Upper lobe of left lung (tissue), 6 donors: ENCODE measurements around the gene TMC7. TPM values are rescaled to one million over a fixed set of nuclear protein-coding genes. Genes with fewer than 3 reads are reported as not detected.

Experiments used
- ATAC-seq, 2 donors: fragments of 200-7000 bp; cut with Tn5 transposase; one replicate each; pipeline ENCODE4 v1.9.1; 2022; ENCODE audit warnings: mild to moderate bottlenecking in 2 of 2, moderate library complexity in 2 of 2; ENCODE audit not compliant: low FRiP score in 2 of 2
- DNase-seq, 2 donors: peaks; one replicate each; pipeline ENCODE4 v3.0.0-alpha.2; 2019 to 2020
- H3K27ac ChIP-seq, 4 donors: fragments of 200-600 bp; sonication (generic); one replicate each; pipeline ENCODE4 v1.5.1; 2016 to 2019
- H3K27me3 ChIP-seq, 4 donors: fragments of 200-600 bp; sonication (generic); one replicate each; pipeline ENCODE4 v1.5.1; 2017 to 2019
- H3K36me3 ChIP-seq, 4 donors: fragments of 200-600 bp; sonication (generic); one replicate each; pipeline ENCODE4 v1.5.1; 2016 to 2019
- H3K4me1 ChIP-seq, 4 donors: fragments of 200-600 bp; sonication (generic); one replicate each; pipeline ENCODE4 v1.5.1; 2018 to 2019
- H3K4me3 ChIP-seq, 4 donors: fragments of 200-600 bp; sonication (generic); one replicate each; pipeline ENCODE4 v1.5.1; 2017 to 2019; ENCODE audit warnings: mild to moderate bottlenecking in 2 of 4, moderate library complexity in 1 of 4
- H3K9me3 ChIP-seq, 4 donors: fragments of 200-600 bp; sonication (generic); one replicate each; pipeline ENCODE4 v1.5.1; 2018 to 2019
- EP300 ChIP-seq, 4 donors: sonication (generic); formaldehyde crosslinking; IDR thresholded peaks; one replicate each; pipeline ENCODE4 v1.5.1; 2017; ENCODE audit warnings: antibody characterized with exemption in 4 of 4, control low read depth in 2 of 4
- POLR2A ChIP-seq, 4 donors: fragments of 450-650 bp; IDR thresholded peaks; one replicate each; pipeline ENCODE4 v1.5.1; 2016 to 2017; ENCODE audit warnings: antibody characterized with exemption in 4 of 4, mild to moderate bottlenecking in 2 of 4
- POLR2AphosphoS5 ChIP-seq, 2 donors: sonication (generic); formaldehyde crosslinking; IDR thresholded peaks; one replicate each; pipeline ENCODE4 v1.5.1; 2017; ENCODE audit warnings: antibody characterized with exemption in 2 of 2
- WGBS, 2 donors: methylation state at CpG; one replicate each; pipeline ENCODE4 v1.1.5; 2017 to 2018; 5-methylcytosine and 5-hydroxymethylcytosine counted together
- total RNA-seq, 6 donors: library from RNA; depleted of rRNA in 4 of 6; stranded (reverse); fragments of >200 nt in 4 of 6; gene quantifications; one replicate each; pipeline versions ENCODE4 v1.1.0 to v1.2.1, GENCODE V29; 2016 to 2021
- TF ChIP-seq, protein P1 (sequence below), 6 experiments: fragments of 450-650 bp in 4 of 6; fragments of 200-600 bp in 2 of 6; sonication (generic) in 2 of 6; IDR thresholded peaks; one replicate each; pipeline ENCODE4 v1.5.1; 2016 to 2019; ENCODE audit warnings: antibody characterized with exemption in 6 of 6
- donor health status: DM: no; HTN: no; CAD: no; lungs with moderate emphysema.
- donor health status: DM: no; HTN: yes; CAD: no; lungs with severe emphysema.

The TMC7 gene
- total RNA-seq, 6 donors from 2014 or later, result 4.5 to 11.5 (median 5.9) TPM

DNA sequence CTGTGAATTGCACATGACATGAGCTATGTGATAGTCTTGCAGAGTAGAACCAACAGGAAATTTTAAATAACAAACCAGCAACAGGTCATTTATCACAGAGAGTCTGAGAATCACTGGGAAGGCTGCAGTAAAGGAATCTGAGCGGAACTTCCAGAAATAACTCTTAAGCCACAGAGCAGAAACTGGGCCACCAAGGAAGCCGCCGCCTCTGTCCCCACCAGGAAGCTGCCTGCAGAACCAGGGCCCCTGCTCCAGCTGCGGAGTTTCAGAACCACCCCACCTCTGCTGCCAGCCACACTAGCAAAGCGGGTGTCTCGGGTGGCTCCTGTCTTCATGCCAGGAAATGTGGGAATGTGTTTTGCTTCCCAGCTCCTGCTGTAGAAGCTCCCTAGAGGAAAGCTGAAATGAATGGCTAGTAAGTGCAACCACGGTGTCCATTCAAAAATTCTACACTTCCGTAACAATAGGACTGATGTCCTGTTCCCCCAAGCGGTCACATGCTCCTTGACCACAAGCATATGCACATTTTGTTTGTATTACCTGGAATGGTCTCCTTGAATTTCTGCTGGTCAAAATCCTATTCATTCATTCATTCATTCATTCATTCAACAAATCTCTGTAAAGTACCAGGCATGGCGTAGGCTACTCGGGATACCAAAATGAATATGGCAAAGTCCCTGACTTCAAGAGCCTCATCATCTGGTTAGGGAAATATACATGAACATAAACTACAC is 122.3 kb downstream of the TMC7 start:
- TF ChIP-seq EP300 (IDR thresholded peaks at IDR 0.05), result no peak
- no peak for TF ChIP-seq POLR2A (IDR thresholded peaks at IDR 0.05)
- TF ChIP-seq, protein P1, sequence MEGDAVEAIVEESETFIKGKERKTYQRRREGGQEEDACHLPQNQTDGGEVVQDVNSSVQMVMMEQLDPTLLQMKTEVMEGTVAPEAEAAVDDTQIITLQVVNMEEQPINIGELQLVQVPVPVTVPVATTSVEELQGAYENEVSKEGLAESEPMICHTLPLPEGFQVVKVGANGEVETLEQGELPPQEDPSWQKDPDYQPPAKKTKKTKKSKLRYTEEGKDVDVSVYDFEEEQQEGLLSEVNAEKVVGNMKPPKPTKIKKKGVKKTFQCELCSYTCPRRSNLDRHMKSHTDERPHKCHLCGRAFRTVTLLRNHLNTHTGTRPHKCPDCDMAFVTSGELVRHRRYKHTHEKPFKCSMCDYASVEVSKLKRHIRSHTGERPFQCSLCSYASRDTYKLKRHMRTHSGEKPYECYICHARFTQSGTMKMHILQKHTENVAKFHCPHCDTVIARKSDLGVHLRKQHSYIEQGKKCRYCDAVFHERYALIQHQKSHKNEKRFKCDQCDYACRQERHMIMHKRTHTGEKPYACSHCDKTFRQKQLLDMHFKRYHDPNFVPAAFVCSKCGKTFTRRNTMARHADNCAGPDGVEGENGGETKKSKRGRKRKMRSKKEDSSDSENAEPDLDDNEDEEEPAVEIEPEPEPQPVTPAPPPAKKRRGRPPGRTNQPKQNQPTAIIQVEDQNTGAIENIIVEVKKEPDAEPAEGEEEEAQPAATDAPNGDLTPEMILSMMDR (IDR thresholded peaks at IDR 0.05), result no peak
- TF ChIP-seq POLR2AphosphoS5 (IDR thresholded peaks at IDR 0.05), result no peak
- peak overlapping the region in 1 of 4 donors; percentile 25 for H3K27ac ChIP-seq

DNA sequence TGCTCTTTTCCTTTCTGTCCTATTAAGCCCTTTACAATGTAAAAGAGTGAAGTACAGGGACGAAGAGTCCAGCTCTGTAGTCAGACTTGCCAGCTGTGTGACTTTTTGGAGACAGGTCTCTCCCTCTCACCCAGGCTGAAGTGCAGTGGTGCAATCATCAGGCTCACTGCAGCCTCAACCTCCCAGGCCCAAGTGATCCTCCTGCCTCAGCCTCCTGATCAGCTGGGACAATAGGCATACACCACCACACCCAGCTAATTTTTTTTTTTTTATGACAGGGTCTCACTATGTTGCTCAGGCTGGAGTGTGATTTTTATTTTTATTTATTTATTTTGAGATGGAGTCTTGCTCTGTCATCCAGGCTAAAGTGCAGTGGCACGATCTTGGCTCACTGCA is 122.9 kb downstream of the TMC7 start:
- no peak overlapping the region for H3K4me3 ChIP-seq
- ATAC-seq (no peak), DNase-seq (no peak)
- H3K27me3 ChIP-seq, result no peaks in the 10 kb centered on the region
- no peaks in the 10 kb centered on the region for H3K36me3 ChIP-seq
- no peak for TF ChIP-seq POLR2AphosphoS5 (IDR thresholded peaks at IDR 0.05)
- TF ChIP-seq EP300 (IDR thresholded peaks at IDR 0.05), result no peak
- TF ChIP-seq, protein P1 (IDR thresholded peaks at IDR 0.05), result no peak
- TF ChIP-seq POLR2A (IDR thresholded peaks at IDR 0.05), result no peak
- WGBS, 2 donors, result 77 to 87% methylated on average over 2 of the region's 2 CpGs
- H3K4me1 ChIP-seq, result peaks cover 11 to 29% (median 15%) of the 10 kb centered on the region in 4 donors
- no peak overlapping the region for H3K27ac ChIP-seq
- no peaks in the 10 kb centered on the region for H3K9me3 ChIP-seq

More for the DNA sequence above, 122.3 kb downstream of the TMC7 start:
- DNase-seq (no peak), ATAC-seq (no peak)
- WGBS, 2 donors, result 50 to 53% methylated on average over 11 of the region's 11 CpGs
- H3K4me3 ChIP-seq, result no peak overlapping the region
- peaks cover 11 to 29% (median 15%) of the 10 kb centered on the region in 4 donors for H3K4me1 ChIP-seq
- no peaks in the 10 kb centered on the region for H3K27me3 ChIP-seq
- H3K36me3 ChIP-seq, result no peaks in the 10 kb centered on the region
- H3K9me3 ChIP-seq, result no peaks in the 10 kb centered on the region

DNA sequence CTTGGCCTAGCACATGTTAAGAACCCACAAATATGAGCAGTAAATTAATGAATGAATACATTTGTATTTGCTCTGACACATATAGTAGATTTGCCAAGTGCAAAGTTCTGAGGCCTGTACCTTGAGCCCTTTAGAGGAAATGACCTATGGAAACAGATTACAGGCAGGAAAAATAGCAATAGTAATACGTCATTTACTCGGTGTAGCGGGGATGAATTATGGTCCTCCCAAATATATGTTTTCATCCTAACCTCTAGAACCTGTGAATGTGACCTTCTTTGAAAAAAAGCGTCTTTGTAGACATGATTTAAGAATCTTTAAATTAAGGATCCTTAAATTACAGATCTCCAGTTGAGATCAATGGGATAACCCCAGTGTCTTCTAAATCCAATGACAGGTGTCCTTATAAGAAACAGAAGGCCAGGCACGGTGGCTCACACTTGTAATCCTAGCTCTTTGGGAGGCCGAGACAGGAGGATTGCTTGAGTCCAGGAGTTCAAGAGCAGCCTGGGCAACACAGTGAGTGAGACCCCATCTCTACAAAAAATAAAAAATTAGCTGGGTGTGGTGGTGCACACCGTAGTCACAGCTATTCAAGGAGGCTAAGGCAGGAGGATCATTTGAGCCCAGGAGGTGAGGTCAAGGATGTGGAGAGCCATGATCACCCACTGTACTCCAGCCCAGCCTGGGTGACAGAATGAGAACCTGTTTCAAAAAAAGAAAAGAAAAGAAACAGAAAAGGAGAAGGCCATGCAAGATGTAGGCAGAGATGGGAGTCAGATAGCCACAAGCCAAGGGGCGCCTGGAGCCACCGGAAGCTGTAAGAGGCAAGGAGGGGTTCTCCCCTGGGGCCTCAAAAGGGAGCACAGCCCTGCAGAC is 124.9 kb downstream of the TMC7 start:
- Histone ChIP-seq H3K4me3 (no peak overlapping the region), H3K4me1 (peaks cover 17 to 37% (median 24%) of the 10 kb centered on the region in 4 donors), H3K36me3 (no peaks in the 10 kb centered on the region), H3K9me3 (no peaks in the 10 kb centered on the region), H3K27ac (peak overlapping the region in 1 of 4 donors; percentile 4), H3K27me3 (no peaks in the 10 kb centered on the region)
- DNase-seq, result no peak
- WGBS, 2 donors, result 88 to 90% methylated on average over 9 of the region's 9 CpGs
- TF ChIP-seq POLR2A (IDR thresholded peaks at IDR 0.05) (no peak), POLR2AphosphoS5 (IDR thresholded peaks at IDR 0.05) (no peak), EP300 (IDR thresholded peaks at IDR 0.05) (no peak)
- TF ChIP-seq, protein P1 (IDR thresholded peaks at IDR 0.05), result no peak
- ATAC-seq, result no peak

DNA sequence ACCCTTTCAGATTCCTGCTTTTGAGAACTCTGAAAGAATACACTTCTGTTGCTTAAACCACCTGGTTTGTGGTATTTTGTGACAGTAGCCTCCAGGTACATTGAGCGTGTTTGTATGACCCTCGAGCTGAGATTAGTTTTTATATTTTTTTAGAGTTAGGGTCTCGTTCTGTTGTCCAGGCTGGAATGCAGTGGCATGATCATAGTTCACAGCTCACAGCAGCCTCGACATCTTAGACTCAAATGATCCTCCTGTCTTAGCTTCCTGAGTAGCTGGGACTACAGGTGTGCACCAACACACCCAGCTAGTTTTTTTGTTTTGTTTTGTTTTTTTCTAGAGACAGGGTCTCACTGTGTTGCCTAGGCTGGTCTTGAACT is 125.5 kb downstream of the TMC7 start:
- ATAC-seq (no peak), DNase-seq (no peak)
- peaks cover 17 to 39% (median 24%) of the 10 kb centered on the region in 4 donors for H3K4me1 ChIP-seq
- no peak overlapping the region for H3K27ac ChIP-seq
- H3K4me3 ChIP-seq, result no peak overlapping the region
- H3K36me3 ChIP-seq, result no peaks in the 10 kb centered on the region
- H3K9me3 ChIP-seq, result no peaks in the 10 kb centered on the region
- TF ChIP-seq POLR2A (IDR thresholded peaks at IDR 0.05) (no peak), EP300 (IDR thresholded peaks at IDR 0.05) (no peak), POLR2AphosphoS5 (IDR thresholded peaks at IDR 0.05) (no peak)
- TF ChIP-seq, protein P1 (IDR thresholded peaks at IDR 0.05), result no peak
- H3K27me3 ChIP-seq, result peaks cover 0 to 5% (median 0%) of the 10 kb centered on the region in 4 donors
- 86 to 95% methylated on average over 4 of the region's 4 CpGs for WGBS, 2 donors
